ENCODE results near the gene DGUOK. TPM values are rescaled to one million over a fixed set of nuclear protein-coding genes. Genes with fewer than 3 reads are reported as not detected.

DGUOK gene
- total RNA-seq, 1 donor from 2014 or later: 70.1 TPM

GRCh38 chr2:73942664-73943063 lies 16.0 kb downstream of the DGUOK start:
- TF ChIP-seq, protein P1, sequence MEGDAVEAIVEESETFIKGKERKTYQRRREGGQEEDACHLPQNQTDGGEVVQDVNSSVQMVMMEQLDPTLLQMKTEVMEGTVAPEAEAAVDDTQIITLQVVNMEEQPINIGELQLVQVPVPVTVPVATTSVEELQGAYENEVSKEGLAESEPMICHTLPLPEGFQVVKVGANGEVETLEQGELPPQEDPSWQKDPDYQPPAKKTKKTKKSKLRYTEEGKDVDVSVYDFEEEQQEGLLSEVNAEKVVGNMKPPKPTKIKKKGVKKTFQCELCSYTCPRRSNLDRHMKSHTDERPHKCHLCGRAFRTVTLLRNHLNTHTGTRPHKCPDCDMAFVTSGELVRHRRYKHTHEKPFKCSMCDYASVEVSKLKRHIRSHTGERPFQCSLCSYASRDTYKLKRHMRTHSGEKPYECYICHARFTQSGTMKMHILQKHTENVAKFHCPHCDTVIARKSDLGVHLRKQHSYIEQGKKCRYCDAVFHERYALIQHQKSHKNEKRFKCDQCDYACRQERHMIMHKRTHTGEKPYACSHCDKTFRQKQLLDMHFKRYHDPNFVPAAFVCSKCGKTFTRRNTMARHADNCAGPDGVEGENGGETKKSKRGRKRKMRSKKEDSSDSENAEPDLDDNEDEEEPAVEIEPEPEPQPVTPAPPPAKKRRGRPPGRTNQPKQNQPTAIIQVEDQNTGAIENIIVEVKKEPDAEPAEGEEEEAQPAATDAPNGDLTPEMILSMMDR (IDR thresholded peaks at IDR 0.05): no peak
- Mint-ChIP-seq H3K4me3 (no peak overlapping the region), H3K36me3 (ENCODE audit: low read depth) (peaks cover 76% of the 10 kb centered on the region), H3K27me3 (no peaks in the 10 kb centered on the region), H3K27ac (no peak overlapping the region), H3K4me1 (peaks cover 39% of the 10 kb centered on the region), H3K9me3 (no peaks in the 10 kb centered on the region)
- POLR2A ChIA-PET: no interaction called here
- ATAC-seq (ENCODE audit: low read depth) (no peak), DNase-seq (no peak)
- intact Hi-C loops (cut with micrococcal nuclease): no loop called here
- CTCF ChIA-PET: no interaction called here

GRCh38 chr2:73944714-73945113 lies 18.0 kb downstream of the DGUOK start:
- DNase-seq: no peak
- H3K9me3 Mint-ChIP-seq: no peaks in the 10 kb centered on the region
- no peaks in the 10 kb centered on the region for H3K27me3 Mint-ChIP-seq
- peaks cover 73% of the 10 kb centered on the region for H3K36me3 Mint-ChIP-seq (ENCODE audit: low read depth)
- H3K4me1 Mint-ChIP-seq: peaks cover 44% of the 10 kb centered on the region
- TF ChIP-seq, protein P1 (IDR thresholded peaks at IDR 0.05): no peak
- ChIA-PET POLR2A (no interaction called here), CTCF (no interaction called here)
- no peak for ATAC-seq (ENCODE audit: low read depth)
- H3K4me3 Mint-ChIP-seq: no peak overlapping the region
- H3K27ac Mint-ChIP-seq: no peak overlapping the region
- intact Hi-C loops (cut with micrococcal nuclease): loop anchor here (5.0 kb wide), 1 partner anchor 38 kb away; the partner anchor contains the start of gene TET3

GRCh38 chr2:73946215-73946614 lies 19.5 kb downstream of the DGUOK start:
- Mint-ChIP-seq H3K27ac (peak overlapping the region; percentile 46), H3K4me1 (peaks cover 44% of the 10 kb centered on the region), H3K27me3 (no peaks in the 10 kb centered on the region), H3K4me3 (no peak overlapping the region), H3K36me3 (ENCODE audit: low read depth) (peaks cover 73% of the 10 kb centered on the region), H3K9me3 (no peaks in the 10 kb centered on the region)
- intact Hi-C loops (cut with micrococcal nuclease): loop anchor here (5.0 kb wide), 1 partner anchor 36 kb away; the partner anchor contains the start of gene TET3
- no peak for ATAC-seq (ENCODE audit: low read depth)
- no peak for DNase-seq
- POLR2A ChIA-PET: no interaction called here
- TF ChIP-seq, protein P1 (IDR thresholded peaks at IDR 0.05): no peak
- CTCF ChIA-PET: no interaction called here

GRCh38 chr2:73946666-73947065 lies 20.0 kb downstream of the DGUOK start:
- H3K27me3 Mint-ChIP-seq: no peaks in the 10 kb centered on the region
- no peak for DNase-seq
- H3K4me1 Mint-ChIP-seq: peaks cover 44% of the 10 kb centered on the region
- no peaks in the 10 kb centered on the region for H3K9me3 Mint-ChIP-seq
- POLR2A ChIA-PET: no interaction called here
- ATAC-seq (ENCODE audit: low read depth): no peak
- intact Hi-C loops (cut with micrococcal nuclease): loop anchor here (5.0 kb wide), 1 partner anchor 36 kb away; the partner anchor contains the start of gene TET3
- H3K4me3 Mint-ChIP-seq: no peak overlapping the region
- H3K36me3 Mint-ChIP-seq (ENCODE audit: low read depth): peaks cover 75% of the 10 kb centered on the region
- TF ChIP-seq, protein P1 (IDR thresholded peaks at IDR 0.05): no peak
- CTCF ChIA-PET: no interaction called here
- H3K27ac Mint-ChIP-seq: peak overlapping the region; percentile 46

DNA sequence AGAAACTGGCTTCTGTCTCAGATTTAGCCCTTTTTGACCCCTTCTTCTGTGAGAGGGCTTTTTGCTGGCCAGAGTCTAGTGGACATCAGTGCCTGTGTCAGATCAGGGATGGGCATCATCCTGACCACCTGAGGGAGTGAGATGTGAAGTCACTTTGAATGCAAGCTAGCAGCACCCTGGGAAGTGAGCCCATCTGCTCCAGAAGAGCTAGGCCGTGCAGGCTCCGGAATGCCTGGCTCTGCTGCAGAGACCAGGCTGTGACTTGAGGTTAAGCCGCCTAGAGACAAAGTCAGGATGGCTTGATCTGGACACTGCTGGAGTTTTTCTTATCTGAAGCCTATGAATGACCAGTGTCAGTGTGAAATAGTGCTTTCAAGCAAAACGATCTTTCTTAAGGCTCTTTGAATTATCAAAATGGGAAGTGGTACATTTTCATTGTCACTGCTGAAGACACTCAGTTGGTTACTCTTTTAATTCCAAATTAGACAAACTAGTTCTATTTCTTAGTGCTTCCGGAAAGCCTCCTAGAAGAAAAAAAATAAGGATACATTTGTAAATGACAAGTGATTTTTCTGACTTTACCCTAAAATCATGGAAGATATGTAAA lies 20.8 kb downstream of the DGUOK start:
- intact Hi-C loops (cut with micrococcal nuclease): loop anchor here (5.0 kb wide), 1 partner anchor 35 kb away; the partner anchor contains the start of gene TET3
- no peak overlapping the region for H3K27ac Mint-ChIP-seq
- CTCF ChIA-PET: no interaction called here

More for the DNA sequence above, 20.8 kb downstream of the DGUOK start:
- H3K4me3 Mint-ChIP-seq: no peak overlapping the region
- H3K27me3 Mint-ChIP-seq: no peaks in the 10 kb centered on the region
- peaks cover 77% of the 10 kb centered on the region for H3K36me3 Mint-ChIP-seq (ENCODE audit: low read depth)
- POLR2A ChIA-PET: interaction anchor here (2.6 kb wide), 1 partner anchor 20 kb away, joined by 11 read pairs; the partner anchor contains the start of gene DGUOK
- DNase-seq: no peak
- TF ChIP-seq, protein P1 (IDR thresholded peaks at IDR 0.05): no peak
- no peaks in the 10 kb centered on the region for H3K9me3 Mint-ChIP-seq
- H3K4me1 Mint-ChIP-seq: peaks cover 43% of the 10 kb centered on the region
- ATAC-seq (ENCODE audit: low read depth): no peak
